Measurements from ENCODE around the gene SAAL1.

SAAL1 gene

DNA sequence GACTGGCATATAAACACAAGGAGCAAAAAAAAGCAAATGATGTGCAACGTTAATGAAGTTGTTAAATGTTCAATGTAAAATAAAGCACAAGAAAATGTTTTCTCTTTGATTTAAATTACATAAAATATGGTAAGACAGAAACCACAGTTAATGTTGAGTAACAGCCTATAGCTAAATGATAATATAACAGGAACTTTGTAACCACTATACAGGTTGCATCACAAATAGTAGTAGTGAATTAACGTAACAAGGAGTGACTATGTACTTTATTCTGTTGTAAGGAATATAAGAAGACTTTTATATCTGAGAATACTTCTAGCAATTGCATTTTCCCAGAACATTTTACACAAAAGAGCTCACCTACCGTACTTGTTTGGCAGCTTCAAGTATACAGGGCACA lies 16.9 kb downstream of the SAAL1 start:
- in situ Hi-C loops (cut with HindIII; ENCODE audit: low sequenced_read_pairs), result no loop called here

- in situ Hi-C loops (cut with HindIII; ENCODE audit: low sequenced_read_pairs), result no loop called here
These were observed 17.5 kb downstream of the SAAL1 start for GRCh38 chr11:18088366-18088765.

- in situ Hi-C loops (cut with HindIII; ENCODE audit: low sequenced_read_pairs), result no loop called here
These were observed 24.3 kb downstream of the SAAL1 start for GRCh38 chr11:18081551-18081950.

- in situ Hi-C loops (cut with HindIII; ENCODE audit: low sequenced_read_pairs), result no loop called here
These were observed 25.4 kb downstream of the SAAL1 start for GRCh38 chr11:18080451-18080850.

- in situ Hi-C loops (cut with HindIII; ENCODE audit: low sequenced_read_pairs), result no loop called here
These were observed 27.0 kb downstream of the SAAL1 start for GRCh38 chr11:18078909-18079308.

DNA sequence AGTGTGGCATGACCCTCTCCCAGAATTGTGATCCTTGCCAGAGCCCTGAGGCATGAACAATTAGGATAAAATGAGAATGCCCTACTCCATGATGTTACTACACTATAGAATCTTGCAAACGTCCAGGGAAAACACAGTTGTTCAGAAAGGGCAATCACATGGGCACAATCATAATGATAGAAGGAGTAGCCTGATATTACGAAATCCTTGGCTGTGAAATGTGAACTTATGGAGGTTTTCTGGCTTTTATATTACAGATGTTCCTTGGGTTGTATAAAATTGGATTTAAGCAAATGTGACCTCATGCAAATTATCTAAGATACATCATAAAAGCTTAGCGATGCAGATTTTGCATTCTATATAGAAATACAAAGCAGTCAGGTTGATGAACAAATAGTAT lies 30.4 kb downstream of the SAAL1 start:
- in situ Hi-C loops (cut with HindIII; ENCODE audit: low sequenced_read_pairs), result no loop called here

DNA sequence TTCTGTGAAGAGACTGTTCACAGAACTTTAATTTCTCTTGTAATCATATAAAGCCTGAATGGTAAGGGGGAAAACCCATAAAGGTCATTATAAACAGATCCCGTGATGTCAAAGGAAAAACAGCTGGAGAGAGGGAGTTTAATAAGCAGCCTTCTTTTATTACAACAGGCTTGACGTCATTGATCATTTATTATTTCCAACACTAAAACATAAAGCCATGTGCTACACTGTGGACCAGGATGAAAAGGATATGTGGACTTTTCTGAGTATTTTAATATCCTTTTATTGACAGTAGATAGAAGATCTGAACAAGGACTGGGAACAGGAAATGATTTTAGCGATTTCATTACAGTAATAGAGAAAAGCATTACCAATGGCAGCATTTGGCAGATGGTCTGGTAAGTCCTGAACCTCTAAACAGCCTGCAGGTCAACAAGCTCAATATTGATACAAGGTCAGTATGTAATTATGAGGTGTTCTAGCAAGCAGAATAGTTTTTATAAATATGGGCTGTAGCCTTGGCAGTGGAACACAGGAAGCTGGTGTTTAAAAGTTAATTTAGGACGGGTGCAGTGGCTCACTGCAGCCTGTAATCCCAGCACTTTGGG lies 34.7 kb downstream of the SAAL1 start:
- in situ Hi-C loops (cut with HindIII; ENCODE audit: low sequenced_read_pairs), result no loop called here

- in situ Hi-C loops (cut with HindIII; ENCODE audit: low sequenced_read_pairs), result no loop called here
These were observed 38.5 kb downstream of the SAAL1 start for GRCh38 chr11:18067372-18067771.

- in situ Hi-C loops (cut with HindIII; ENCODE audit: low sequenced_read_pairs), result no loop called here
These were observed 39.3 kb downstream of the SAAL1 start for GRCh38 chr11:18066626-18067025.

DNA sequence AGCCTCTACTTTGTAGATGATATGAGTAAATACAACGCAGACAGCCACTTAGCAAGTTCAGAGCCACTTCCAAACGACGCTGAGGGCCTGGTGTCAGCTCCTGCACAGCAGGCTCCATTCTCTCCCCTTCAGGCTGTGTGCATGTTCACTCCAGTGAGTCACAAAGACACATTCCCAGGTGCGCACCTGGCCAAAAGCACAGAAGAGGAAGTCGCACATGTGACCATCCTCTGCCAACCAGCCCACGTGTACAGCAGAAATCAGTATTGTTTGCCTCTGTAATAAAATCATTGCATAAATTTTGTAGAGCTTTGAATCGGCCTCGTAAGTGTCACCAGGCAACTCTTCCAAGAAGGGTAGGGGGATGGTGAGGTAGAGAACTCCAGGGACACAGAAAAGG lies 40.3 kb downstream of the SAAL1 start:
- in situ Hi-C loops (cut with HindIII; ENCODE audit: low sequenced_read_pairs), result no loop called here

DNA sequence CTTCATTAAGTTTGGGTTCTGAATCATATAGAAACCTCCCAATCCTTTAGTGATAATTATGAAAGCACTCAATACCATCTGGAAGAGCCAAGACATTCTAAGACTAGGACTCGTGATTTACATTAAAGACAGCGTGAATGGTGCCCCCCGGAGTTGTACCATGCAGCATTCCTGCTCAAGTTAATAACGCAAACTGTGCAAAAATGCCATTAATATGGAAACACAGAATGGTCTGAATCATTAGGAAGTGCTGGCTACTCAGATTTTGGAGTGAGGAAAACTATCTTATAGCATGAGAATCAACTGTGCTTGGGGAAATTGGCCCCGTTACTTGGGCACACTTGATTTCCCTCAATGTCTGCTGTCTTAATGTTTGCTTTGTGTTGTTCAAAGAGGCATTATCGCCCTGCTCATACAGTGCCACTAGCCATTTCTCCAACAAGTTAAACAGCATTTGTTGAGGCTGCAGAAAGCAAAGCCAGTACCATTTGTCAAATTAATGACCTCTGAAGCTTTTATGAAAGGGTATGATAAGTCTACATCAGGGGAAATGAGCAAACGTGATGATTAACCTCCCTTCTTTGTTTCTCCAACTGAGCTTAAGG lies 41.3 kb downstream of the SAAL1 start:
- in situ Hi-C loops (cut with HindIII; ENCODE audit: low sequenced_read_pairs), result loop anchor here (5.0 kb wide), 1 partner anchor 48 kb away; no protein-coding TSS in a partner anchor

DNA sequence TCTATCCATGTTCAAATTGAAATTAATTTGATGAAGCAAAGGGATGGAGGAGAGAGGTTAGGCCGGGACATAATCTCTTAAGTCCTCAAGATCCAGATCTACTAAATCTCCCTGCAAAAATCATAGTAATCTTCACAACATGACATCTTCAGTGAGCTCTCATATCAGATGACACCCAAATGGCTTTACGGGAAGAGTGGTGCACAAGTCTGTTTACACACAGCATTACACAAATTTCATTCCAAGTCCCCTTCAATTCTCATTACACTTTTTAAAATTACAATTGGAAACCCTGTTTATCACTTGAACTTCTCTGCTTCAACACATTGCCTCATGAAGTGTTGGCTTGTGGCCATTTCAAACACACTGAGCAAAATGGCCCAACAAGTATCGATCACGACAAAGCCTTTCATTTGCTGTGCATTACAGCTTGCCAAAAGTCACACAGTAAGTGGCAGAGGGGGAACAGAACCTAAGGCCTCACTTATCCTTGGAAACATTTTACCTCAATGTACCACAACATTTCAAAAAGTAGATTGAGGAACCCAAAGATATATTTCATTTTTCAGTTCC lies 41.9 kb downstream of the SAAL1 start:
- in situ Hi-C loops (cut with HindIII; ENCODE audit: low sequenced_read_pairs), result loop anchor here (5.0 kb wide), 1 partner anchor 48 kb away; no protein-coding TSS in a partner anchor

- in situ Hi-C loops (cut with HindIII; ENCODE audit: low sequenced_read_pairs), result loop anchor here (5.0 kb wide), 1 partner anchor 49 kb away; no protein-coding TSS in a partner anchor
These were observed 42.8 kb downstream of the SAAL1 start for GRCh38 chr11:18063125-18063524.

- in situ Hi-C loops (cut with HindIII; ENCODE audit: low sequenced_read_pairs), result loop anchor here (5.0 kb wide), 1 partner anchor 51 kb away; no protein-coding TSS in a partner anchor
These were observed 44.5 kb downstream of the SAAL1 start for GRCh38 chr11:18061351-18061750.

DNA sequence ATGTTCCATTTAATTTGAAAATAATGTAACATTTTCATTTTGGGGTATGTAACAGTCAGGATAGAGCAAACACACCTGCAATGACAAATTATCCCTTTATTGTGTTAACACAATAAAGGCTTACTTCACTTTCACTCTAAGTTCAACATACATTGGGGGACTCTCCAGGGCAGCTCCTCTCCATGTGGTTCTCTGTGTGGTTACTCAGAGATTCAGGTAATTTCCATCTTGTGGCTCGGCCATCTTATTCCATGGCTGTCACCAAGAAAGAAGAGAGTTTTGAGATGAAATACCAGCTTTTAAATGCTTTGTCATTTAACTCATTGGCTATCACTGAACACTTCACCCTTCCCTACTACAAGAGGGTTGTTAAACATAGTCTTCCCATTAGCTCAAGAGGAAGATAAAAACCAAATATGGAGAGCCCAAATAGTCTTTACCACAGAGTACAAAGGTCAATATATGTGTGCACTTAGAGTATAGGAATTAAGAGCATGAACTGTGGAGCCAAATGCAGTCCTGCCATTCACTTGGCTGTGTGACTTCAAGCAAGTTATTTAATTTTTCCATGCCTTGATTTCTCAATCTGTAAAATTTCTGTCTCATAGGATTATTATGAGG lies 49.2 kb downstream of the SAAL1 start:
- in situ Hi-C loops (cut with HindIII; ENCODE audit: low sequenced_read_pairs), result no loop called here

GRCh38 chr11:18054511-18055103 lies 51.3 kb downstream of the SAAL1 start:
- in situ Hi-C loops (cut with HindIII; ENCODE audit: low sequenced_read_pairs), result no loop called here

DNA sequence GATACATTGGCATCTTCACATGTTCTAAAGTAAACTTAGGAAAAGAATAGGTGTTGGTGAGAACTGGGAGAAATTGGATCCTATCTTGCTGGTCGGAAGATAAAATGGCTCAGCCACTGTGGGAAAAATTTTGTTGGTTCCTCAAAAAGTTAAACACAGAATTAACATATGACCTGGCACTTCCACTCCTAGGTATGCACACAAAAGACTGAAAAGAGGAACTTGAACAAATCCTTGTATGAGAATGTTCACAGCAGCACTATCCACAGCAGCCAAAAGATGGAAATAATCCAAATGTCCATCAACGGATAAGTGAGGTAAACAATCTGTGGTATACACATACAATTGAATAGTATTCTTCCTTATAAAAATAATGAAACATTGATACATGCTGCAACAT lies 55.0 kb downstream of the SAAL1 start:
- in situ Hi-C loops (cut with HindIII; ENCODE audit: low sequenced_read_pairs), result no loop called here

DNA sequence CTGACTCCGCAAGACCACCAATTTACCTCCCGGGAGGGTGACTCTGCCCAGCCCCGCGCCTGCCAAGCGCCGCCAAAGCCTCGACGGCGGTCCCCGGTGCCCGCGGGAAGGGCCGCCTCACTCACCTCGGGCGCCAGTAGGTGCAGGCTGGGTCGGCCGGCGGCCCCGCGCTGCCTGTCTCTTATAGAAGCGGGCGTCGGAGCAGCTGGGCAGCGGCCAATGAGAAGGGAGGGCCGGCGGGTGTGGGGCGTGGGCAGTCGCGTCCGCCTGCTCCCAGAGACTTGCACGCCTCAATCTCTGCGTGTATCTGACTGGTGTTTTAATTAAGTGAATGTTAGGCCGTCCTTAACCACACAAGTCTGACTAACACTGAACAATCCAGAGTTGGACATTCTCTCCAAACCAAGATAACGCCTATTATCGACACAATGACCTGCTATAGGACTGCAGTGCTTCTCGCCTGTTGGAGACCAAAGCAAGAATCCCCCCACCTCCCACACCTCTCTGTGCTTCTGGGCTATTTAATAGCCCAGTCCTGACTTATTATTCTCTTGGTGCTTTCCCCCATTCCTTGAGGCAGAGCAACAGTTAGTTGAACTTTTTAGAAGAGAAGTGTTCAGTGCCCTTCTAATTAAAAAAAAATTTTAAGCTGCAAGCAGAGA lies 59.6 kb downstream of the SAAL1 start, which contains the start of gene TPH1:
TPH1 (minus strand) TSS at position 154 of the 662 bp plus-strand sequence. CDS start 5,507 bp downstream, outside the sequence.
- in situ Hi-C loops (cut with HindIII; ENCODE audit: low sequenced_read_pairs), result no loop called here

GRCh38 chr11:18036456-18036855 lies 69.4 kb downstream of the SAAL1 start:
- in situ Hi-C loops (cut with HindIII; ENCODE audit: low sequenced_read_pairs), result no loop called here
